K562 (cell line): Measurements from ENCODE around the gene ZNF574. TPM values are rescaled to one million over a fixed set of nuclear protein-coding genes. Genes with fewer than 3 reads are reported as not detected.

Experiments
- ATAC-seq: fragments of 200-7000 bp; cut with Tn5 transposase; 3 replicates; pipeline ENCODE4 v1.9.1; 2020; ENCODE audit warnings: moderate library complexity
- BruUV-seq: library from RNA; stranded (reverse); fragments of 400-500 nt; replicated peaks from 2 replicates; lab custom pipeline; 2021; lab: Mats Ljungman, UMichigan
- CTCF ChIA-PET: fragments of 300-600 bp; formaldehyde crosslinking; extraction: SDS; loops from one replicate; lab custom pipeline; 2021; ENCODE audit warnings: low intra/inter-chr PET ratio; lab: Yijun Ruan, JAX
- POLR2A ChIA-PET: fragments of 300-600, 350-650 bp; sonication (Branson Sonifier 250); formaldehyde crosslinking; extraction: SDS; loops from one replicate; lab custom pipeline; 2021; ENCODE audit warnings: antibody characterized with exemption, inconsistent platforms; lab: Yijun Ruan, JAX
- DNase-seq, 4 experiments: peaks; one replicate each; pipeline versions ENCODE4 v3.0.0 to v3.0.0-alpha.2; 2011 to 2018; ENCODE audit warnings: low spot score in 3 of 4, mixed read lengths in 3 of 4; ENCODE audit errors: extremely low read depth in 1 of 4
- FAIRE-seq: peaks from 2 replicates; lab custom pipeline; 2011; peaks lifted over from hg19 to GRCh38; lab: Jason Lieb, UNC
- H2AFZ ChIP-seq: 2 replicates; pipeline ENCODE4 v1.6.0; 2011; ENCODE audit warnings: low read depth, low read length, control low read depth, inconsistent platforms
- H3K27ac ChIP-seq: fragments of 200-600 bp; 3 replicates; pipeline ENCODE4 v1.8.0; 2011; ENCODE audit warnings: low read depth, mild to moderate bottlenecking, control low read depth, inconsistent platforms, low read length, moderate library complexity, mixed read lengths; ENCODE audit errors: extremely low read depth
- H3K27me3 ChIP-seq, 2 experiments: fragments of 300-600 bp in 1 of 2; 2 replicates in 1 of 2; 3 replicates in 1 of 2; pipeline versions ENCODE4 v1.6.0 to v1.8.0; 2011; ENCODE audit warnings: inconsistent platforms in 2 of 2, low read length in 2 of 2, mild to moderate bottlenecking in 1 of 2, mixed read lengths in 1 of 2, moderate library complexity in 1 of 2; ENCODE audit not compliant: control insufficient read depth in 2 of 2, insufficient read depth in 2 of 2
- H3K36me3 ChIP-seq: fragments of 300-600 bp; 3 replicates; pipeline ENCODE4 v1.8.0; 2011; ENCODE audit warnings: mild to moderate bottlenecking, low read length, inconsistent platforms; ENCODE audit not compliant: control insufficient read depth, insufficient read depth
- H3K4me1 ChIP-seq, 2 experiments: fragments of 200-600 bp in 1 of 2; replicated peaks in 1 of 2; 2 replicates in 1 of 2; 3 replicates in 1 of 2; pipeline versions ENCODE4 v1.5.1 to v1.8.0; 2011; ENCODE audit warnings: inconsistent platforms in 2 of 2, low read length in 2 of 2, mild to moderate bottlenecking in 1 of 2, mixed read lengths in 1 of 2, moderate library complexity in 1 of 2; ENCODE audit not compliant: control insufficient read depth in 2 of 2, insufficient read depth in 2 of 2
- H3K4me2 ChIP-seq: 2 replicates; pipeline ENCODE4 v1.6.1; 2011; ENCODE audit warnings: low read length, control low read depth, inconsistent platforms, mixed read lengths; ENCODE audit not compliant: insufficient read depth
- H3K4me3 ChIP-seq: fragments of 200-600 bp; sonication (generic), shearing (Covaris generic); 2 replicates; pipeline ENCODE4 v1.5.1; 2016; ENCODE audit warnings: control low read depth, inconsistent platforms
- H3K79me2 ChIP-seq: fragments of 200-600 bp; 3 replicates; pipeline ENCODE4 v1.8.0; 2011; ENCODE audit warnings: low read length, inconsistent platforms; ENCODE audit not compliant: control insufficient read depth, insufficient read depth
- H3K9ac ChIP-seq, 2 experiments: 2 replicates each; pipeline versions ENCODE4 v1.6.0 to v1.6.1; 2011; ENCODE audit warnings: low read depth in 2 of 2, low read length in 2 of 2, control low read depth in 1 of 2, inconsistent platforms in 1 of 2, mild to moderate bottlenecking in 1 of 2, mixed read lengths in 1 of 2; ENCODE audit not compliant: insufficient read depth in 1 of 2
- H3K9me1 ChIP-seq: one replicate; pipeline ENCODE4 v1.6.0; 2011; ENCODE audit warnings: inconsistent platforms, mild to moderate bottlenecking, low read length, moderate library complexity; ENCODE audit not compliant: control insufficient read depth, insufficient read depth
- H3K9me3 ChIP-seq: replicated peaks from 2 replicates; pipeline ENCODE4 v1.5.1; 2011; ENCODE audit warnings: low read depth, low read length, inconsistent platforms; ENCODE audit not compliant: control insufficient read depth, insufficient read depth
- H4K20me1 ChIP-seq: replicated peaks from 2 replicates; pipeline ENCODE4 v1.6.1; 2011; ENCODE audit warnings: low read length, inconsistent platforms, mixed read lengths; ENCODE audit not compliant: control insufficient read depth, insufficient read depth
- CBFA2T2 ChIP-seq: fragments of 450-650 bp; conservative IDR thresholded peaks from 2 replicates; pipeline ENCODE4 v1.6.1; 2017; ENCODE audit warnings: mild to moderate bottlenecking
- CSDE1 ChIP-seq, 2 experiments: fragments of 450-650 bp; IDR thresholded peaks; 2 replicates each; pipeline ENCODE4 v1.6.1; 2016; ENCODE audit warnings: mild to moderate bottlenecking in 1 of 2
- E2F8 ChIP-seq: fragments of 450-650 bp; IDR thresholded peaks from 2 replicates; pipeline ENCODE4 v1.7.1; 2018; ENCODE audit warnings: mild to moderate bottlenecking, low read depth; ENCODE audit not compliant: partially characterized antibody
- FOXK1 ChIP-seq: sonication (generic); formaldehyde crosslinking; IDR thresholded peaks from 2 replicates; pipeline ENCODE4 v1.8.0; 2022; ENCODE audit warnings: missing genetic modification reagents, mild to moderate bottlenecking, borderline replicate concordance
- L3MBTL2 ChIP-seq: fragments of 450-650 bp; IDR thresholded peaks from 2 replicates; pipeline ENCODE4 v1.6.1; 2016; ENCODE audit warnings: mild to moderate bottlenecking, moderate library complexity
- MTA2 ChIP-seq: fragments of 450-650 bp; IDR thresholded peaks from 2 replicates; pipeline ENCODE4 v1.6.1; 2016; ENCODE audit warnings: low read depth
- PHB ChIP-seq: fragments of 250-450 bp; sonication (Bioruptor Pico); IDR thresholded peaks from 2 replicates; pipeline ENCODE4 v1.5.0; 2021
- POU5F1 ChIP-seq: fragments of 150-350 bp; IDR thresholded peaks from 2 replicates; pipeline ENCODE4 v1.6.1; 2014; ENCODE audit warnings: borderline replicate concordance, low read length, low read depth, mild to moderate bottlenecking; ENCODE audit not compliant: partially characterized antibody
- RBM17 ChIP-seq: fragments of 200-400 bp; formaldehyde crosslinking; IDR thresholded peaks from 2 replicates; pipeline ENCODE4 v1.6.1; 2017; ENCODE audit warnings: low read depth, mild to moderate bottlenecking, low read length, borderline replicate concordance
- XRCC3 ChIP-seq: fragments of 450-650 bp; IDR thresholded peaks from 2 replicates; pipeline ENCODE4 v1.6.1; 2017; ENCODE audit warnings: mild to moderate bottlenecking, moderate library complexity
- ZNF717 ChIP-seq: fragments of 250-450 bp; sonication (Bioruptor Pico); IDR thresholded peaks from 2 replicates; pipeline ENCODE4 v1.5.0; 2021
- WGBS: fragments of 100-300 bp; shearing (Covaris generic); methylation state at CpG from one replicate; pipeline ENCODE4 v1.1.6; 2016; ENCODE audit warnings: low coverage, mixed read lengths; ENCODE audit not compliant: insufficient coverage; ENCODE audit errors: missing lambda C conversion rate; 5-methylcytosine and 5-hydroxymethylcytosine counted together
- in situ Hi-C: fragments of 300-500 bp; cut with MboI; formaldehyde crosslinking; loops from 4 replicates; pipeline ENCODE4 v1.15.0; 2018; ENCODE audit warnings: inconsistent platforms, mixed read lengths
- intact Hi-C: fragments of 100-400 bp; cut with micrococcal nuclease; formaldehyde crosslinking; loops from 2 replicates; pipeline ENCODE4 v1.14.2; 2022
- polyA plus RNA-seq, 8 experiments: library from polyadenylated mRNA; depleted of rRNA in 4 of 8; stranded (reverse) in 5 of 8; unstranded in 3 of 8; fragments of >200 nt; fragmentation: Nextera tagmentation in 2 of 8; fragmentation: Illumina TruSeq in 1 of 8; extraction: Ambion mirVana in 2 of 8; extraction: Trizol in 1 of 8; gene quantifications; 2 replicates each; pipeline versions ENCODE4 v1.2.1 to v1.2.3, GENCODE V29; 2011 to 2014; ENCODE audit warnings: inconsistent platforms in 1 of 8, missing spikeins in 1 of 8
- total RNA-seq, 7 experiments: library from RNA; depleted of rRNA in 6 of 7; stranded (reverse); fragments of >200 nt in 6 of 7; fragmentation: Illumina TruSeq in 2 of 7; extraction: Trizol in 2 of 7; gene quantifications; 2 replicates each; pipeline versions ENCODE4 v1.2.1 to v1.2.3, GENCODE V29; 2011 to 2021; ENCODE audit warnings: low replicate concordance in 1 of 7
- TF ChIP-seq, protein P1 (sequence below): fragments of 450-650 bp; IDR thresholded peaks from 2 replicates; pipeline ENCODE4 v1.6.1; 2016; ENCODE audit warnings: low read depth, mild to moderate bottlenecking, moderate library complexity

Gene ZNF574
- total and polyA plus RNA-seq, 9 of the 15 experiments (the other 6 are each of a cell fraction or from before 2014, with no cell fraction given) = 0.24 to 20.7 (median 8.4) TPM

- TF ChIP-seq E2F8 = no peak
- TF ChIP-seq, protein P1, sequence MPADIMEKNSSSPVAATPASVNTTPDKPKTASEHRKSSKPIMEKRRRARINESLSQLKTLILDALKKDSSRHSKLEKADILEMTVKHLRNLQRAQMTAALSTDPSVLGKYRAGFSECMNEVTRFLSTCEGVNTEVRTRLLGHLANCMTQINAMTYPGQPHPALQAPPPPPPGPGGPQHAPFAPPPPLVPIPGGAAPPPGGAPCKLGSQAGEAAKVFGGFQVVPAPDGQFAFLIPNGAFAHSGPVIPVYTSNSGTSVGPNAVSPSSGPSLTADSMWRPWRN = no peak
Observed at GRCh38 chr19:42065511-42065910, 10.5 kb upstream of the ZNF574 start (continued).

GRCh38 chr19:42066075-42066754, 9.8 kb upstream of the ZNF574 start:
- no peak overlapping the region for H2AFZ ChIP-seq
- no peak overlapping the region for H3K4me3 ChIP-seq
- H3K4me1 ChIP-seq = peaks cover 3 to 31% of the 10 kb centered on the region in 2 experiments; a peak in 4 of 5 replicates
- peak; percentile 57 to 83 (median 79) for DNase-seq
- no peaks in the 10 kb centered on the region for H3K79me2 ChIP-seq
- H3K36me3 ChIP-seq = no peaks in the 10 kb centered on the region
- WGBS = 1% methylated on average over 8 of the region's 9 CpGs
- peaks cover 12 to 42% of the 10 kb centered on the region in 2 experiments; a peak in 4 of 5 replicates for H3K27me3 ChIP-seq
- H3K9me3 ChIP-seq = no peaks in the 10 kb centered on the region
- ChIA-PET POLR2A (interaction anchor here (0.6 kb wide), 1 partner anchor 59 kb away, joined by 3 read pairs; no protein-coding TSS in a partner anchor), CTCF (no interaction called here)
- no TSS peak for BruUV-seq
- no peaks in the 10 kb centered on the region for H4K20me1 ChIP-seq
- H3K4me2 ChIP-seq = no peak overlapping the region
- H3K9ac ChIP-seq = no peak overlapping the region
- H3K9me1 ChIP-seq = no peaks in the 10 kb centered on the region
- ATAC-seq = peak; percentile 66
- intact Hi-C loops (no loop called here), in situ Hi-C loops (no loop called here)
- H3K27ac ChIP-seq = no peak overlapping the region
- no peak for FAIRE-seq
- TF ChIP-seq FOXK1 = no peak
- TF ChIP-seq XRCC3 = no peak
- TF ChIP-seq L3MBTL2 = no peak
- TF ChIP-seq POU5F1 = no peak
- peak in 1 of 2 experiments; percentile 81; a peak in 2 of 4 replicates for TF ChIP-seq CSDE1 (IDR thresholded peaks at IDR 0.05)
- TF ChIP-seq RBM17 = no peak
- TF ChIP-seq PHB (CRISPR knock-in tag) = no peak
- TF ChIP-seq ZNF717 (CRISPR knock-in tag) = no peak
- no peak for TF ChIP-seq CBFA2T2
- no peak for TF ChIP-seq MTA2
